ACC112 (cell line): ENCODE data around the gene EHBP1.

Experiments
- H2AFZ ChIP-seq: fragments of 200-600 bp; sonication (generic); one replicate; pipeline ENCODE4 v1.6.0; 2017; ENCODE audit warnings: antibody characterized with exemption, low read length; ENCODE audit not compliant: unreplicated experiment
- H3K27ac ChIP-seq: fragments of 200-600 bp; sonication (generic); 2 replicates; pipeline ENCODE4 v1.5.1; 2014; ENCODE audit warnings: low read depth, mild to moderate bottlenecking, antibody characterized with exemption, low read length, moderate library complexity
- H3K27me3 ChIP-seq: fragments of 200-600 bp; sonication (generic); 2 replicates; pipeline ENCODE4 v1.6.1; 2014; ENCODE audit warnings: mild to moderate bottlenecking, antibody characterized with exemption, low read length, moderate library complexity, mixed read lengths; ENCODE audit not compliant: insufficient read depth
- H3K36me3 ChIP-seq: fragments of 200-600 bp; sonication (generic); 2 replicates; pipeline ENCODE4 v1.6.1; 2016; ENCODE audit warnings: mild to moderate bottlenecking, antibody characterized with exemption, low read length, moderate library complexity, mixed read lengths; ENCODE audit not compliant: insufficient read depth
- H3K4me1 ChIP-seq: fragments of 200-600 bp; sonication (generic); one replicate; pipeline ENCODE4 v1.6.1; 2016; ENCODE audit warnings: low read length, mixed read lengths; ENCODE audit not compliant: insufficient read depth, unreplicated experiment, control insufficient read depth
- H3K4me3 ChIP-seq: fragments of 200-600 bp; sonication (generic); 2 replicates; pipeline ENCODE4 v1.5.1; 2014; ENCODE audit warnings: mild to moderate bottlenecking, low read depth, low read length
- H3K79me2 ChIP-seq: fragments of 200-600 bp; sonication (generic); one replicate; pipeline ENCODE4 v1.6.0; 2016; ENCODE audit warnings: low read length; ENCODE audit not compliant: control insufficient read depth, unreplicated experiment, insufficient read depth

The EHBP1 gene

DNA sequence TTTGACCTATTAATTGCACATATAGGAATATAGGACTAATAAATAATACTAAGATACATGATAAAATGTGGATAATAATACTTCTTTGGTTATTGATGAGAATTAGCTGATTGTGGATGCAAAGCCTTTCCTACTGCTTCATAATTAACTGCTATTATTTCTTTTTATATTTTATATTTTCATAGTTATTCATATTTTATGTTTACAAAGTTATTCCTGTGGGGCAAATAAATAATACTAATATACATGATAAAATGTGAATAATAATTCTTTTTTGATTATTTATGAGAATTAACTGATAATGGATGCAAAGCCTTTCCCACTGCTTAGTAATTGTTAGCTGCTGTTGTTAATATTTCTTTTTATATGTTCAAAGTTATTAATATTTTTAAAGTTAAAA lies 146.7 kb downstream of the EHBP1 start:
- H3K27ac ChIP-seq: no peak overlapping the region
- no peaks in the 10 kb centered on the region for H3K4me1 ChIP-seq
- H3K27me3 ChIP-seq: no peaks in the 10 kb centered on the region
- H3K36me3 ChIP-seq: peaks cover 18% of the 10 kb centered on the region
- no peak overlapping the region for H2AFZ ChIP-seq
- H3K79me2 ChIP-seq: no peaks in the 10 kb centered on the region
- H3K4me3 ChIP-seq: no peak overlapping the region

DNA sequence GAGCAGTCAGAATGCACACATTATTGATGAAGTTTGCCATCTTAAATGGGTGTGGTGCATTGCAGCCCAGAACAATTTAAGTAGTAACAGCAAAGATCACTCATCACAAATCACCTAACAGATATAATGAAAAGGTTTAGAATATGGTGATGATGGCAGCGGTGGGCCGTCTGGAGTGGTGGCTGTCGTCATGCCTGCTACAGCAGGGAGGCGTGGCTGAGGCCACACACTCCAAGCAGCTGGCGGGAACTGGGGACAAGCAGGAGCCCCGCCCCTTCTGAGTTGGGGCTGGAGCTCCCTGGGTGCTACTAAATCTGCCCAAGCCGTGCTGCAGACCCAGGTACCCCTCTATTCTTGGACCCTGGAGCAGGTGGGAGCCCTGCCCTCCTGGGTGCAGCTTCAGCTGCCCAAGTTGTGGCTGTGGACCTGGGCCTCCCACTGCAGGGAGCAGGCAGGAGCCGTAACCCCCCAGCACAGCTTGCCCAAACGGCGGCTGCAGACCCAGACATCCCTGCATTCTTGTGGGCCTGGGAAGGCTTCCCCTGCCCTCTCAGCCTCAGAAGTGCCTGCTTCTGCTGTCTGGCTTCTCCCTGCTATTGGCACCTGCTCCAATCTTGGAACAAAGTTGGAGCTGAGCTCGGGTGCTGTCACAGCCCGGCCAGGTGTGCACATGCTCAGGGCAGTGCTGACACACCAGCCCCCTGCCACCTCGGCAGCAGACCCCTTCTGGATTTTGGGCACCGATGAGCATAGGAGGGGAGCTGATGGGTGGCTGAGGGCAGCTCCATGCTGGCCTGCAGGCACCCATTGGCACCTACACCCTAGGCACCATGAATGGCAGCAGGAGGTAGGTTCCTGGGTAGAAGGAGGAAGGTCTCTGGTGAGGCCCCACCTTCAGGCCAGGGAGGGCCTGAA lies 149.3 kb downstream of the EHBP1 start:
- H3K4me1 ChIP-seq: no peaks in the 10 kb centered on the region
- H3K27me3 ChIP-seq: no peaks in the 10 kb centered on the region
- peaks cover 18% of the 10 kb centered on the region for H3K36me3 ChIP-seq
- no peak overlapping the region for H3K4me3 ChIP-seq
- no peaks in the 10 kb centered on the region for H3K79me2 ChIP-seq
- no peak overlapping the region for H2AFZ ChIP-seq
- H3K27ac ChIP-seq: no peak overlapping the region

DNA sequence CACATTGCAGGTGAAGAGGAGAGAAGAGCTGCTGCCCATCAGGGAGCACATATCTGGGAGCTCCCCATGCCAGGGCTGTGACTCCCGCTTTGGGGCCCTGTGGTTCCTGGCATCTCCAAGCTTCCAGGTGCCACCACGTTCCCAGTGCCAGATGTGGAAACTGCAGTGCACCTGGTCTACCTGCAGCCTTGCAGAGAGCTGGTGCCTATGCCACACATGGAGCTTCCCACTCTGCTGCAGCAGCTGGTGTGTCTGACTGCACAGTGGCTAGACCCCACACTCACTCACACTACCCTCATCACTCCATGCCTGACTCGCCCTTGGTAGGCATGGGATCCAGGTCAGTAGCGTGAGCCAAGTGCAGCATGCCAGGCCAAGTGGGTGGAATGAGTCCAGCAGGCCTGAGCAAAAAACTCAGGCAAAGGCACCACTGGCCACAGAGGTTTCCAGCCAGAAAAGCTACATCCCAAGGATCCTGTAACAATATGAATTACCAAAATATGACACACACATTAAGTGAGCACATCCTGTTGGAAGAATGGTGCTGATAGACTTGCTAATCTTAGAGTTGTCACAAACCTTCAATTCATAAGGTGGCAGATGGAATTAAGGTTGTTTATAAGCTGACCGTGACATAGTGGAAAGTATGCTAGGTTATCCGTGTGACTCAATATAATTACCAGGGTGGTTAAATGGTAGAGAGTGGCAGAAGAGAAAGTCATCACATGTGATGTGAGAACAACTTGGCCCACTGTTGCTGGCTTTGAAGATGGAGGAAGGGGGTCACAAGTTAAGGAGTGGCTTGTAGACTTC lies 150.9 kb downstream of the EHBP1 start:
- Histone ChIP-seq H3K27me3 (no peaks in the 10 kb centered on the region), H3K27ac (no peak overlapping the region), H2AFZ (no peak overlapping the region), H3K4me3 (no peak overlapping the region), H3K36me3 (peaks cover 16% of the 10 kb centered on the region), H3K79me2 (no peaks in the 10 kb centered on the region), H3K4me1 (no peaks in the 10 kb centered on the region)

GRCh38 chr2:62857139-62857931 lies 151.8 kb downstream of the EHBP1 start:
- H2AFZ ChIP-seq: no peak overlapping the region
- H3K27ac ChIP-seq: no peak overlapping the region

DNA sequence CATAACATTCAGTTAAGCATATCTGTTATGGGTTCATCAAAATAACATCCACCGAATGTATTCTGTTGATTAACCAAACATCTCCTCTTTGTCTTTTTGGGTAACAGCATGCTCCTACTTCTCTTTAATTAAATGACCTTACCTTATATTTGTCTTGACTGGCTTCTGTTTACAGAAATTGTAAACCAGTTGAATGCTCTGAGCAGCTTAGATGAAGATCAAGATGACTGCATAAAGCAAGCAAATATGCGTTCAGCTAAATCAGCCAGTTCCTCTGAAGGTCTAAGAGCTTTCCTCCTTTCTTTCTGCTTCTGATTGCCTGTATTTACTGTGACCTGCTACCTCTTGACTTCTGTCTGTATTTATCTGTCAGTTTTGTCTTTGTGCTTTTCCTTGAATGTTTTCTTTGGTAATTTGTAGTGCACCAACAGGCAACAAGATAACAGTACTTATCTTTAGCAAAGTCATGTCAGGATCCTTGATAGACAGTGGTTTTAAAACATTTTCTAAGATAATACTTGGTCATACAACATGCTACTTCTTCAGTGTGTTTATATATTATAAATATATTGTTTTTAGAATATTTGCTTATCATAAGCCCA lies 152.8 kb downstream of the EHBP1 start:
- no peaks in the 10 kb centered on the region for H3K27me3 ChIP-seq
- H3K36me3 ChIP-seq: peaks cover 10% of the 10 kb centered on the region
- H3K79me2 ChIP-seq: no peaks in the 10 kb centered on the region
- H2AFZ ChIP-seq: no peak overlapping the region
- H3K4me1 ChIP-seq: no peaks in the 10 kb centered on the region
- H3K27ac ChIP-seq: no peak overlapping the region
- H3K4me3 ChIP-seq: no peak overlapping the region

More at GRCh38 chr2:62857139-62857931, 151.8 kb downstream of the EHBP1 start:
- H3K4me1 ChIP-seq: no peaks in the 10 kb centered on the region
- peaks cover 13% of the 10 kb centered on the region for H3K36me3 ChIP-seq
- H3K79me2 ChIP-seq: no peaks in the 10 kb centered on the region
- H3K27me3 ChIP-seq: no peaks in the 10 kb centered on the region
- H3K4me3 ChIP-seq: no peak overlapping the region

DNA sequence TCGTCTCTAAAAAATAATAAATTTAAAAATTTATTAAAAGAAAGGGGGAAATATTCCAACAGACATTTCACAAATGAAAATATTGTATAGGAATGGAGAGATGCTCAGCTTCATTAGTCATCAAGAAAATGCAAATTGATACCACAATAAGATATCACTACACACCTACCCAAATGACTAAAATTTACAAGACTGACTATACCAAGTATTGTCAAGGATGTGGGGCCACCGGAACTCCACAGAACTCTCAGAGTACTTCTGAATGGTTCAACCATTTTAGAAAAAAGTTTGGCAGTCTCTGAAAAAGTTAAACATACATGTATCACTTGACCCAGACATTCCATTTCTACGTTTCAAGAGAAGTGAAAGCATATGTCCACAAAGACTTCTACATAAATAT lies 163.4 kb downstream of the EHBP1 start:
- Histone ChIP-seq H3K79me2 (no peaks in the 10 kb centered on the region), H3K27ac (no peak overlapping the region), H3K36me3 (peaks cover 41% of the 10 kb centered on the region), H2AFZ (no peak overlapping the region), H3K4me3 (no peak overlapping the region), H3K4me1 (no peaks in the 10 kb centered on the region), H3K27me3 (no peaks in the 10 kb centered on the region)

DNA sequence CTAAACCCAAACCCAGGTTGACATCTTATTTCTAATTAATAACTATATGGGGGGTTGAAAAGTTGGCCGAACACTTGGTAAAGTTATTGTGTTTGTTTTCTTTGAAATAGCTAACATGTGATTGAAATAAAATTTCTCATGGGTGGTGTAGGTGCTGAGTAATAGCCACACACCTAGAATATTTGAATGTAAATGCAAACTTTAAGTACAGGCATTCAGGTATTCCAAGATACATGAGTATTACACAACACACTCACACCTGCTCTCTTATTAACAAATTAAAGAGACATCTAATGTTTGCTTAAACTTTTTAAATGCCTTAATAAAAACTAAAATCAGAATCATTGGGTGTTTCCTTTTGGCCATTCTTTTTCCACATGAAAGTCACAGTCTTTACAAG lies 165.5 kb downstream of the EHBP1 start:
- no peaks in the 10 kb centered on the region for H3K4me1 ChIP-seq
- no peak overlapping the region for H2AFZ ChIP-seq
- H3K27me3 ChIP-seq: no peaks in the 10 kb centered on the region
- peaks cover 48% of the 10 kb centered on the region for H3K36me3 ChIP-seq
- no peaks in the 10 kb centered on the region for H3K79me2 ChIP-seq
- no peak overlapping the region for H3K27ac ChIP-seq
- H3K4me3 ChIP-seq: no peak overlapping the region

- Histone ChIP-seq H3K4me3 (no peak overlapping the region), H3K79me2 (no peaks in the 10 kb centered on the region), H3K27ac (no peak overlapping the region), H2AFZ (no peak overlapping the region), H3K27me3 (no peaks in the 10 kb centered on the region), H3K36me3 (peaks cover 51% of the 10 kb centered on the region), H3K4me1 (no peaks in the 10 kb centered on the region)
Measured at GRCh38 chr2:62871506-62871905, 166.0 kb downstream of the EHBP1 start.

- Histone ChIP-seq H3K4me1 (no peaks in the 10 kb centered on the region), H3K36me3 (peaks cover 71% of the 10 kb centered on the region), H3K27ac (no peak overlapping the region), H3K79me2 (no peaks in the 10 kb centered on the region), H3K4me3 (no peak overlapping the region), H3K27me3 (no peaks in the 10 kb centered on the region), H2AFZ (no peak overlapping the region)
Measured at GRCh38 chr2:62873603-62874002, 168.1 kb downstream of the EHBP1 start.

DNA sequence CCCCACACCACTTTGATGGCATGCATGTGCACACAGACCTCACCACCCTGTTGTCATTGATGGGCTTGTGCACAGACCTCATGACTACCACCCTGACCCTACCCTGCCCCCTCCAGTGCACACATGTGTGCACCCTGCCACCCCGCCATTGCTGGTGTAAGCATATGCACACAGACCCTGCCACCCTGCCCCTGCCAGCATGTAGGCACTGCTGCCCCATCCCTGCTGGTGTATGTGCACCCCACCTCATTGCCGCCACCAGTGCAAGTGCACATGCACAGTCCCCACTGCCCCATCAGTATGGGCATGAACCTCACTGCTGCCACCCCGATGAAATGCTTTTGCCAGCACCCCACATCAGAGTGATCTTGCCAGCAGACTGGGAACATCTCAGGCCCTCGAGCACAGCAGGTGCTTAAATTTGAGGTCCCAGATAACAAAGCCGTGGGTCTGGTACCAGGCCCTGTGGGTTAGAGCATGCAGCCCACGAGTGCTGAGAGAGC lies 169.4 kb downstream of the EHBP1 start:
- H3K36me3 ChIP-seq: peaks cover 74% of the 10 kb centered on the region
- H3K27ac ChIP-seq: no peak overlapping the region
- H3K27me3 ChIP-seq: no peaks in the 10 kb centered on the region
- no peaks in the 10 kb centered on the region for H3K79me2 ChIP-seq
- H3K4me3 ChIP-seq: no peak overlapping the region
- H3K4me1 ChIP-seq: no peaks in the 10 kb centered on the region
- H2AFZ ChIP-seq: no peak overlapping the region
